ENCODE data around the gene PRR13. TPM values are rescaled to one million over a fixed set of nuclear protein-coding genes. Genes with fewer than 3 reads are reported as not detected.

The PRR13 gene
- total and polyA plus RNA-seq, 3 donors from 2014 or later, result 43.4 to 120 (median 48.5) TPM

- intact Hi-C loops (cut with DNase I; ENCODE audit: low total_unique reads), result no loop called here
- H3K27ac ChIP-seq, result peak overlapping the region in 1 of 2 donors; percentile 18
- 81 to 87% methylated on average over 11 of the region's 11 CpGs for WGBS, 2 donors
- DNase-seq, result no peak
- no peaks in the 10 kb centered on the region for H3K9me3 ChIP-seq
- TF ChIP-seq POLR2A (IDR thresholded peaks at IDR 0.05), result no peak
- TF ChIP-seq, protein P1, sequence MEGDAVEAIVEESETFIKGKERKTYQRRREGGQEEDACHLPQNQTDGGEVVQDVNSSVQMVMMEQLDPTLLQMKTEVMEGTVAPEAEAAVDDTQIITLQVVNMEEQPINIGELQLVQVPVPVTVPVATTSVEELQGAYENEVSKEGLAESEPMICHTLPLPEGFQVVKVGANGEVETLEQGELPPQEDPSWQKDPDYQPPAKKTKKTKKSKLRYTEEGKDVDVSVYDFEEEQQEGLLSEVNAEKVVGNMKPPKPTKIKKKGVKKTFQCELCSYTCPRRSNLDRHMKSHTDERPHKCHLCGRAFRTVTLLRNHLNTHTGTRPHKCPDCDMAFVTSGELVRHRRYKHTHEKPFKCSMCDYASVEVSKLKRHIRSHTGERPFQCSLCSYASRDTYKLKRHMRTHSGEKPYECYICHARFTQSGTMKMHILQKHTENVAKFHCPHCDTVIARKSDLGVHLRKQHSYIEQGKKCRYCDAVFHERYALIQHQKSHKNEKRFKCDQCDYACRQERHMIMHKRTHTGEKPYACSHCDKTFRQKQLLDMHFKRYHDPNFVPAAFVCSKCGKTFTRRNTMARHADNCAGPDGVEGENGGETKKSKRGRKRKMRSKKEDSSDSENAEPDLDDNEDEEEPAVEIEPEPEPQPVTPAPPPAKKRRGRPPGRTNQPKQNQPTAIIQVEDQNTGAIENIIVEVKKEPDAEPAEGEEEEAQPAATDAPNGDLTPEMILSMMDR (IDR thresholded peaks at IDR 0.05), result no peak
- H3K36me3 ChIP-seq (ENCODE audit: low read depth, missing control alignments), result peaks cover 7% of the 10 kb centered on the region
- H3K27me3 ChIP-seq, result no peaks in the 10 kb centered on the region
- H3K4me3 ChIP-seq, result no peak overlapping the region
- peaks cover 10% of the 10 kb centered on the region for H3K4me1 ChIP-seq
These were observed 23.3 kb downstream of the PRR13 start for GRCh38 chr12:53464685-53465418.

DNA sequence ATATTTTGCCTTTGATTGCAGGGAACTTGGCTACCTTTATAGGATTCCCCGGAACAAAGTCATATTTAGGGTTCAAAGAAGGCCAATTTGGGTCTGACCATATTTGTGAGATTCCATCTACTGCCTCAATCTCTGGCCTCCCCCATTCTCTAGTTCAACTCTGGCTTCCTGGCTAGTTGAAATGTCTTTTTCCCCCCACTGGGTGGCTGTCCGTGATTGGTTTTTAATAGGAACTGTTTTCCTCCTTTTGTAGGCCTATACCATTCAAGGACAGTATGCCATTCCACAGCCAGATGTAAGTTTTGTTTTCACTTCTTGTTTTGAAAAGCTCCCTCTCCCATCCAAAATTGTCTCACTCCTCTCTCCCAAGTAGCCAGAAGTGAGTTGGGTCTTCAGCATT, 24.1 kb downstream of the PRR13 start:
- no peak for DNase-seq
- H3K4me1 ChIP-seq, result peaks cover 10% of the 10 kb centered on the region

DNA sequence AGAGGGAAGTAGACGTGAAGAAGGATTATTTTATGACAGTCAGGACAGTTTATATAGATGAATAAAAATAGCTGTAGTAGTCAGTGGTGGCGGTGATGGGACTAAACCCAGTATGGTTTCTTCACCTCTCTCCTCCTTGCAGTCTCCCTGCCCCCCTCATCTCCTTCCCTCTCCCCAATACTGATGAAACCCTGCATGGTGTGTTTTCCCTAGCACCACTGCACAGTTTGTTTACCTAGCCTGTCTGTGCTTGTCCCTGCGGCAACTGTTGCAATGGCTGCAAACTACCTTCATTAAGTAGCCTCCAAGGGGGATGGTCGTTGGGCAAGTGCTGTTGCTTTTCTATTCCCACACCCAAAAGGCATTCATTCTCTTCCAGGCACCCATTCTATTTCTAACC, 25.1 kb downstream of the PRR13 start:
- intact Hi-C loops (cut with DNase I; ENCODE audit: low total_unique reads), result no loop called here
- TF ChIP-seq, protein P1 (IDR thresholded peaks at IDR 0.05), result no peak
- no peak for TF ChIP-seq POLR2A (IDR thresholded peaks at IDR 0.05)
- no peak for DNase-seq
- Histone ChIP-seq H3K27ac (no peak overlapping the region), H3K4me1 (peaks cover 12% of the 10 kb centered on the region), H3K27me3 (no peaks in the 10 kb centered on the region), H3K4me3 (no peak overlapping the region), H3K9me3 (no peaks in the 10 kb centered on the region), H3K36me3 (ENCODE audit: low read depth, missing control alignments) (peaks cover 7% of the 10 kb centered on the region)
- 75 to 76% methylated on average over 4 of the region's 4 CpGs for WGBS, 2 donors

More for the DNA sequence above, 24.1 kb downstream of the PRR13 start:
- intact Hi-C loops (cut with DNase I; ENCODE audit: low total_unique reads), result no loop called here
- Histone ChIP-seq H3K4me3 (no peak overlapping the region), H3K9me3 (no peaks in the 10 kb centered on the region), H3K27ac (no peak overlapping the region), H3K27me3 (no peaks in the 10 kb centered on the region), H3K36me3 (ENCODE audit: low read depth, missing control alignments) (peaks cover 7% of the 10 kb centered on the region)
- TF ChIP-seq, protein P1 (IDR thresholded peaks at IDR 0.05), result no peak
- no peak for TF ChIP-seq POLR2A (IDR thresholded peaks at IDR 0.05)
- WGBS, 2 donors, result 54 to 55% methylated on average over 2 of the region's 2 CpGs

DNA sequence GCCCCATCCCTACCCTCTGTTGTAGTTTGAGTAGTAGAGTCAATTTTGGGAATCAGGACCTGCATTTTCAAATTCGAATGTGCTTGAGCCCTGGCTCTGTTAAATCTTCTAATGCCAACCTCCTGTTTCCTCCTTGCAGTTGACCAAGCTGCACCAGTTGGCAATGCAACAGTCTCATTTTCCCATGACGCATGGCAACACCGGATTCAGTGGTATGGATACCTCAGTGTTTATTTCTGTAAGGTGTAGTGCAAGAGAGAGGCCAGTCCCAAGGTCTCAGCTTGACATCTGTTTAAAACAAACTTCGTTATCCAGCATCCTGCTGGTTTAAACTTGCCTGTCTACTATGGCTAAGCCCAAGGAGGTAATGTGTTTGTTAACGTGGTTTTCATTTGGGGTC, 25.5 kb downstream of the PRR13 start:
- DNase-seq, result no peak
- H3K9me3 ChIP-seq, result no peaks in the 10 kb centered on the region
- TF ChIP-seq, protein P1 (IDR thresholded peaks at IDR 0.05), result no peak
- TF ChIP-seq POLR2A (IDR thresholded peaks at IDR 0.05), result no peak
- H3K36me3 ChIP-seq (ENCODE audit: low read depth, missing control alignments), result peaks cover 7% of the 10 kb centered on the region
- H3K27me3 ChIP-seq, result no peaks in the 10 kb centered on the region
- H3K27ac ChIP-seq, result no peak overlapping the region
- 68 to 78% methylated on average over 5 of the region's 5 CpGs for whole genome bisulfite sequencing, 2 donors
- H3K4me1 ChIP-seq, result peaks cover 15% of the 10 kb centered on the region
- intact Hi-C loops (cut with DNase I; ENCODE audit: low total_unique reads), result no loop called here
- H3K4me3 ChIP-seq, result no peak overlapping the region

- Histone ChIP-seq H3K9me3 (no peaks in the 10 kb centered on the region), H3K4me1 (peaks cover 23% of the 10 kb centered on the region), H3K27me3 (no peaks in the 10 kb centered on the region), H3K36me3 (ENCODE audit: low read depth, missing control alignments) (peaks cover 7% of the 10 kb centered on the region), H3K4me3 (no peak overlapping the region), H3K27ac (no peak overlapping the region)
- TF ChIP-seq, protein P1 (IDR thresholded peaks at IDR 0.05), result no peak
- no peak for TF ChIP-seq POLR2A (IDR thresholded peaks at IDR 0.05)
- intact Hi-C loops (cut with DNase I; ENCODE audit: low total_unique reads), result no loop called here
- 60 to 75% methylated on average over 2 of the region's 2 CpGs for WGBS, 2 donors
- no peak for DNase-seq
These were observed 26.3 kb downstream of the PRR13 start for GRCh38 chr12:53467880-53468279.

Measured in testis (tissue), 3 donors.